HG03108 (cell line): ENCODE measurements around the gene CCDC91.
"Not testable (repeated sequence)": the region's sequence is repeated elsewhere in the genome, so short reads cannot be mapped to it uniquely, and the experiment has no call there.

Source experiments
- ATAC-seq: cut with Tn5 transposase; IDR thresholded peaks from one replicate; pipeline ENCODE4 v1.9.1; 2021; ENCODE audit warnings: moderate library complexity; ENCODE audit not compliant: unreplicated experiment

Gene CCDC91

DNA sequence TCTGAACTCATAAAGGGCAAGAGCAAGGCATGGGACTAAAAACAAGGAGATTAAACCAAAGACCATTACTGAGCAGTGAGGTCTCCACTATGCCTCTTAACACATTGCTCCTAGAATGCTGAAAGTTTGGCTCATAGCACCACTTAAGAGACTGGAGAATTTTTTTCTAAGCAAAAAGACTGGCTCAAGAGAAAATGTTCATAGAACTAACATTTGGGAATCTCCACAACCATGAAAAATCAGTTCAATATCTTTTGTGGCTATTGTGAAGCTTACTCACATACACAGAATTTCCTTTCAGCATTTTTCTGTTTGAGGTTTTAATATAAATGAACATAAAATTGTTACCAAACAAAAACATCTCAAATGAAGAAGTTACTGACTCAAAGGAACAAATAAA is 255.8 kb downstream of the CCDC91 start:
- ATAC-seq = no peak

DNA sequence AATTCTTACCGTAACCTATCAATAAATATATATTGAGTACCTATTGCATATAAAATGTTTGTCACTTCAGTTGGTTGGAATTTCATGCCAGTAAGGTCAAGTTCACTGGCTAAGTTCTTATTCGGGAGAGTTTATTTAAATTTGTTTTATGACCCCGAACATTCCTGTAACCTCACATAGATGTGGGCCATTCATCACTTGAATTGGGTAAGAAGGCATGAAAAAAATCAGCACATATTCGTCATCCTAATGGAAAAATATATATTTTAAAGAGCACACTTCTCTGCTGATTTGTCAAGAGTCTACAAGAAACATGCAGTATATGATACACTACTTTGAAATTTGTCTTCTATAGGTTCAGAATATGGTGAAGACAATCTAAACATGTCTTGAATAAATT is 263.4 kb downstream of the CCDC91 start:
- no peak for ATAC-seq

DNA sequence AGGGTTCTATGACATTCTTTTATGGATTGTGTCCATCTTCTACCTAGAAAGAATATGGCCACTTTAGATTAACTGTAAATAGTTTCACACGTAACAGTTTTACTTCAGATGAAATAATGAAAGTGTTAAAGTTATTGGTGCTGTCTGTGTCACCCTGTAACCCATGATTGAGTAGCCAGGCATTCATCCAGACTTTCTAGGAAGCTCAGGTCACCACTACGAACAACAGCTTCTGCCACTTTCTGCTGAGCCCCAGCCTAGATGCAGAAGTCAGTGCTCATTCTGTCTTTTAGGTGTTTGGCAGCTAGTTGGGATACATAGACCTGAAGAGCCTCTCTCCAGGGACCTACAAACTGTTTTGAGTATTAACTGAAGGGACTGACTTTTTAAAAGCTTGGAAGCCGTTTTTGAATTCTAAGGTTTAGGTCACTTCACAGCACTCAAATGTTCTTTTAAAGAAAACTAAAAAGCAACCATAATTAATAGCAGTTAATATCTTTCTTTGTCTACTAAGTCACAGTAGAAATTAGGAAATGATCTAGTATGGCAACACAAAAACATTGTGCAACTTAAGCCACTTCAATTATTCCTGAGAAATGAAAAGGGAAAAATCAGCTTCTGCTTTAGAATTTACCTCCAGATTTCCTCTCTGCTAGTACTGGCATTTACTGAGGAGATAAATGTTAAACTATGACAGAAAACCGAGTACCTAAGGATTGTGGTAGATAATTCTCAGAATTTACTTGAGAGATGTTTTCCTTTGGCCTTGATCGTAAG is 266.9 kb downstream of the CCDC91 start:
- ATAC-seq = no peak

GRCh38 chr12:28457785-28458184 is 267.5 kb downstream of the CCDC91 start:
- ATAC-seq = no peak

DNA sequence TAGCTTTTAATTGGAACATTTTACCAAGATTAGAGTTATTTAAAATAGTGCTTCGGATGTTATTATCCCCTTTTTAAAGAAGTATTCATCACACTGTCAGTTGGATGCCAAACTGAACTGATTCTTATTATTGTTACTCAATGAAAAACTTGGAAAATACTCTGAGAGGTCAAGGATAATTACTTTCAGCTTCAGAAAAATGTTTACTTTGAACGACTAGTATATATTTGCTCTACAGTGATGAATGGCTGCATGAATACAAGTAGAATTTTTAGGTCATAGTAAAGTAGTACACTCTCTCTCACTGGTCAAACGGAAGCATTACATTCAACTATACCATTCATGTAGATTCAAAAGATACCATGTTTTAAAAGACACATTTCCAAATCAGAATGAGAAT is 269.2 kb downstream of the CCDC91 start:
- no peak for ATAC-seq

GRCh38 chr12:28460420-28461130 is 270.3 kb downstream of the CCDC91 start:
- ATAC-seq = no peak

GRCh38 chr12:28463396-28463795 is 273.1 kb downstream of the CCDC91 start:
- no peak for ATAC-seq

GRCh38 chr12:28471762-28472161 is 281.5 kb downstream of the CCDC91 start:
- ATAC-seq = not testable (repeated sequence)

- not testable (repeated sequence) for ATAC-seq
Observed at GRCh38 chr12:28476206-28476605, 285.9 kb downstream of the CCDC91 start.

DNA sequence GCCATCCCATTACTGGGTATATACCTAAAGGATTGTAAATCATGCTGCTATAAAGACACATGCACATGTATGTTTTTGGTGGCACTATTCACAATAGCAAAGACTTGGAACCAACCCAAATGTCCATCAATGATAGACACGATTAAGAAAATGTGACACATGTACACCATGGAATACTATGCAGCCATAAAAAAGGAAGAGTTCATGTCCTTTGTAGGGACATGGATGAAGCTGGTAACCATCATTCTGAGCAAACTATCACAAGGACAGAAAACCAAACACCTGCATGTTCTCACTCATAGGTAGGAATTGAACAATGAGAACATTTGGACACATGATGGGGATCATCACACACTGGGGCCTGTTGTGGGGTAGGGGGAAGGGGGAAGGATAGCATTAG is 288.8 kb downstream of the CCDC91 start:
- not testable (repeated sequence) for ATAC-seq

- ATAC-seq = no peak
Observed at GRCh38 chr12:28479683-28480082, 289.4 kb downstream of the CCDC91 start.

DNA sequence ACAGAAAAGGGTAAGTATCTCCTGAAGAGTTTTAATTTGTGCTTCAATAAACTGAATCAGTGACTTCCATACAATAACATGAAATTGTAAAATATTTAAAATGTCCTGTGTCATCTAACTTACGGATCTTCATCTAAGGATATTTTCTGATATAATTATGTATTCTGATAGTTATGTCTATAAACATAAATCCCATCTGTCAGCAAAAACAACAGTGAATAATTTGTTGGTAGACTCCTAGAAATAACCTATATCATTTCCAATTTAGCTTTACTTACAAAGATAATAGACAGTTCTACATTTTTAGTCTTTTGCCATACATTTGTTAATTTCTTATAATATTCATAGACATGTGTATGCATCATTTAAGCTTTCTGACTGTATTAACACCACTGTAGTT is 293.9 kb downstream of the CCDC91 start:
- no peak for ATAC-seq

GRCh38 chr12:28486521-28486920 is 296.3 kb downstream of the CCDC91 start:
- no peak for ATAC-seq

GRCh38 chr12:28489246-28489645 is 299.0 kb downstream of the CCDC91 start:
- no peak for ATAC-seq

GRCh38 chr12:28497889-28498411 is 307.7 kb downstream of the CCDC91 start:
- peak; percentile 88 for ATAC-seq

GRCh38 chr12:28498850-28499249 is 308.6 kb downstream of the CCDC91 start:
- no peak for ATAC-seq

GRCh38 chr12:28500373-28501024 is 310.2 kb downstream of the CCDC91 start:
- ATAC-seq = no peak

- ATAC-seq = no peak
Observed at GRCh38 chr12:28506271-28506670, 316.0 kb downstream of the CCDC91 start.

- ATAC-seq = no peak
Observed at GRCh38 chr12:28507033-28507432, 316.8 kb downstream of the CCDC91 start.

GRCh38 chr12:28507867-28508266 is 317.6 kb downstream of the CCDC91 start:
- ATAC-seq = no peak

DNA sequence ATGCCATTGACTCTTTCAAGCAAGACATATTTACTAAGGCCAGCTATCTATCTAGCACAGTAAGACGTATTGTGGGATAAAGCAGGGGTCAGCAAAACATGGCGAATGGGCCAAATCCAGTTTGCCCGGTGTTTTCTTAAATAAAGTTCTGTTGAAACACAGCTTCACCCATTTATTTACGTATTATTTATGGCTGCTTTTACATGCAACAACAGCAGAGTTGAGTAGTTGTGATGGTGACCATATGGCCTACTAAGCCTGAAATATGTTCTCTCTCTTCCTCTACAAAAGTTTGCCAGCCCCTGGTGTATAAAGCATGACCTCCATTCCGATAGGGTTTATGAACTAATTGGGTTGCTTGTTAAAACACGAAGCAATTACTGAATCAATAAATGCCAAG is 322.1 kb downstream of the CCDC91 start:
- no peak for ATAC-seq

GRCh38 chr12:28512876-28513275 is 322.6 kb downstream of the CCDC91 start:
- no peak for ATAC-seq
